EL (cell line): ENCODE results near the gene SEC14L1.

Experiments used
- DNase-seq: peaks from one replicate; pipeline ENCODE4 v3.0.0-alpha.2; 2016

Gene SEC14L1

DNA sequence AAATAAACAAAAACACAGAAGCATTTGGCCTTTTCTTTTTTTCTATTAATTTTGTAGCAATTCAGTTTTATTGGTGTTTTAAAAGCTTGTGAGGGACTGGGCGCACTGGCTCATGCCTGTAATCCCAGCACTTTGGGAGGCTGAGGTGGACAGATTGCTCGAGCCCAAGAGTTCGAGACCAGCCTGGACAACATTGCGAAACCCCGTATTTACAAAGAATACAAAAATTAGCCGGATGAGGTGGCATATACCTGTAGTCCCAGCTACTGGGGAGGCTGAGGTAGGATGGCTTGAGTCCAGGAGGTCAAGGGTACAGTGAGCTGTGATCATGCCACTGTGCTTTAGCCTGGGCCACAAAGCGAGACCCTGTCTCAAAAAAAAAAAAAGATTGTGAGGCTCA, 53.4 kb downstream of the SEC14L1 start:
- no peak for DNase-seq

DNA sequence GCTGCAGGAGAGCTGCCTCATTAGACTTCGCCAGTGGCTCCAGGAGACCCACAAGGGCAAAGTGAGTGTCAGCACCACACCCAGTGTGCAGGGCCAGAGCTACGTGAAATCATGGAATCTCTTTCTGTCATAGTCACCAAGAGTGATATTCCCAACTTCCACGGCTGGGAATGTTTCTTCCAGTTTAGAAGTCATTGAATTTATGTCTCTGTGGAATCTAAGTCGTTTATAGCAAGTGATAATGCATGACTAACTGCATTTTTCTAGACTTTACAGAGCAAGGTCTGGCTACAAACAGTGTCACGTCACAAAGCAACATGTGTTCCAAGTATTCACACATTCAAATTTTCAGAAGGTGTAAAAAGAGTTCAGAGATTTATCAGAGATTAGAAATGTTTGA, 55.5 kb downstream of the SEC14L1 start:
- no peak for DNase-seq

DNA sequence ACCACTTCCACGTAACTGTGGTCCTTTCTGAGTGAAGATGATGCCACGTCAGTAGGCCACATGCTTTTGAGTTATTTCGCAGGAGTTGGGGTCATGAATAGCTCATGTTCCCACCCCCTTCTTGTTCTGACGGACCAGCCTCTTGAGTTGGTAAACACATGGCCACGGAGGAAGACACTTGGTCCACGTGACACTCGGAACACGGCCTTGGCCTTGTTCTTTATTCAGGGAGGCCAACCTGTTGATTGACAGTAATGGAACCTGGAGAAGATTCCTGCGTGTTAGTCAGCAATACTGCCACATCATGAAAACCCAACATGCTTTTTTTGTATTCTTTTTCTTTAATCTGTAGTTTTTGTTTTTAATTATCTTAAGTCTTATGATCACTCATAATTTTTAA, 56.3 kb downstream of the SEC14L1 start:
- DNase-seq, result no peak

DNA sequence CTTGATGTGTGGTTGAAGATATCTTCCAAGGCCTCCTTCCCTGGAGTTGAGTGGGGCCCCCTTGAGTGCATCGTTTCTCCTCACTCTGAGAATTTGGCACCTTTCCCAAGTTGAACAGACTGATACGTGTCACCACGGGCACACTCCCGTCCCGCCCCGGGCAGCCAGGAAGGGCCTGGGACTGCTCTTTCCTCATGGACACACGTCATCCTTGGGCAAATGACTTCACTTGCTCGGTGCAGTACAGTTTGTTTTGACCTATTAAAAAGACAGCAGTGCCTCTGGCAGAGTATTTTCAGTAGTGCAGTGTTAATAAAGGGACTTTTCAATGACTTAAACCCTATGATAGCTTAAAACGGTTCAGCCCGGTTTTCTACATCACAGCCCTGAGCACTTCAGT, 59.9 kb downstream of the SEC14L1 start:
- no peak for DNase-seq

DNA sequence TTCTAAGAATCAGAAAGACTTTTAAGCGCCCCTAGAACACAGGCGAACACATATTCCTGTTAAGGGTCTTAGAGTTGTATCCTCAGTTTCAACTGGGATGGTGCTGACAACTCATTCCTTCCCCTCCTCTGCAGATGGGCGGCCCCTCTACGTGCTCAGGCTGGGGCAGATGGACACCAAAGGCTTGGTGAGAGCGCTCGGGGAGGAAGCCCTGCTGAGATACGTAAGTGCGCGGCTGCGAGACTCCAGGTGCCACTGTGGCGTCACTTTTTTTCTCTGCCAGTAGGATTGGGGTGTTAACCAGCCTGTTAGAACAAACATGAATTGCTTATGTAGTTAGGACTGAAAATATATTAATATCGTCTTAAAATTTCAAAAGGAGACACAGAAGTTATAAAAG, 62.7 kb downstream of the SEC14L1 start:
- no peak for DNase-seq

DNA sequence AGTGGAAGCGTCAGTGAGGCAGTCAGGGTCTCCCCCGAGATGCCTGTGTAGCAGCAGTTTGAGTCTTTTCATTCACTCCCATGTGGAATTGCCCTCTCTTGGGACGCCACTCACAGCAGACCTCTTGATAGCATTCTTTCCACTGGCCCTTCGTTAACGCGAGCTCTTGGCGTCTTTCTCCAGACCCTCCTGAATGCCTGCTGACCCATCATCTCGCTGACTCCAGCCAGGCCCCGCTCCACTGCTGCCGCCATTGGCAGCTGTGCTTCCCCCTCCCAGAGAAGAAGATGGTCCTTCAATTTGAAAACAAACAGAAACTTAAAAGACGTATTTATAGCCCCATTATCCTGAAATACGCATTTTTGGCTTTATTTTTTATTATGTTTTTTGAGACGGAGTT, 63.1 kb downstream of the SEC14L1 start:
- no peak for DNase-seq

DNA sequence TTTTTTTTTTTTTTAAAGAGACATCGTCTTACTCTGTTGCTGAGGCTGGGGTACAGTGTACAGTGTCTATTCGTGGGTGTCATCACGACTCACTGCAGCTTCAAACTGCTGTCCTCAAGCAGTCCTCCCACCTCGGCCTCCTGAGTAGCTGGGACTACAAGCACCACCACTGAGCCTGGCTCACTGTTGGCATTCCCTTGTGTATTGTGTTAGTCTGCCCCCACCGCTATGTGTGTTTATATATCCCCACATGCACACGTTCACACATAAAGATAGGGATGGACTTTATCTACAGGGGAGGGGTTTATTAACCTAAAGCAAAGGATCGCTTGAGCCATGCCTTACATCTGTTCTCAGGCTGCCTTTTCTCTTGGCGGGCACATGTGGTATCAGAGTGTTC, 63.8 kb downstream of the SEC14L1 start:
- no peak for DNase-seq

DNA sequence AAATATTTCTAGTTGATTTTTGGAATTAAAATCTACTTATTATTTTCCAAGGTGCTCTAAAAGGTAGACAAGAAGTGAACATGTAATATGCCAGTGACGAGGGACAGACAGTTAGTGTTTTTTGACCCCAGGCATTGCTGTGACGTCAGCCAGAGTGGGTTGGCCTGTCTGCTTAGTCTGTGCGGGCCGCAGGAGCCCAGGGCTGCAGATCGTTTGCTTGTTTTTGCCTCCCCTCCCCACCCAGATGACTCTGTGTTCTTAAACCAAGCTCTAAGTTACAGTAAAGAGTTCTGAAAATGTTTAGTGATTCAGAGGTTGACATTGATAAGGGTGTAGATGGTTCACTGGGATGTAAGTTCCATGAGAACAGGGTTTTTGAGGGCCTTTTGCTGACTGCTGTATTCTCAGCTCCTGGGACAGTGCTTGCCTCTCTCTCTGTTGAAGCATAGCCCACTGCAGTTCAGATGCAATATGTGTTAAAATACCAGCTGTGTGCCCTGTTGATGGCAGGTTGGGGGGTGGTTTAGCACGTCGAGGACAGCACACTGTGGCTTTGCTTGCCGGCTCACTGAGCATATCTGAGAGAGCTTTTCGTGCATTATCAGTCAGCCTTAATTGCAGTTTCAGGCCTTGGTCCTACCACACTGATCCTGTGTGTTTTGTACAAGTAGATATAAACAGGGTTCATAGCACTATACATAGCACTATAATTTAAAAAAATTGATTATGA, 64.8 kb downstream of the SEC14L1 start:
- no peak for DNase-seq

DNA sequence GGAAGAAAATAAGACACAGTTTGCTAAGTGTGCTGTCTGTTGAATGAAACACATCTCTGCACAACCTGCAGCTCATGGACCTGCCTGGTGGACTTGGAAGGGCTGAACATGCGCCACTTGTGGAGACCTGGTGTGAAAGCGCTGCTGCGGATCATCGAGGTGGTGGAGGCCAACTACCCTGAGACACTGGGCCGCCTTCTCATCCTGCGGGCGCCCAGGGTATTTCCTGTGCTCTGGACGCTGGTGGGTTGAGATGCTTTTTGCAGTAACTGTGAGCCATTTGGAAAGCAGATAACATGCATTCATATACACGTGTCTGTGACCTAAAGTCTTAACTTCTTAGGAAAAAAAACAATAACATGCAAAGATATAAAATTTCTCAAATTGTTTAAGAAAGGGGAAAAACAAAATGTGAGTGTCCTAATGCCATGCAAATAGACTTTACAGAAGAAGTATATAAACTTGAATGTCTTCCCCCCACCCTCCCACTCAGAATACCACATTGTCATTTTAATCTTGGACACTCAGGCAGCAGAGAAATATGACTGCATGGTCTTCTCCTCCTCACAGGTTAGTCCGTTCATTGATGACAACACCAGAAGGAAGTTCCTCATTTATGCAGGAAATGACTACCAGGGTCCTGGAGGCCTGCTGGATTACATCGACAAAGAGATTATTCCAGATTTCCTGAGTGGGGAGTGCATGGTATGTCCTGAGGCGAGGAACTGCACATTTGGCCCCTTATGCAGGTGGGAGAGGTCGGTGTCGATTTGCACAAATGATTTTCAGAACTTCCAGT, 65.6 kb downstream of the SEC14L1 start:
- peak; percentile 13 for DNase-seq

DNA sequence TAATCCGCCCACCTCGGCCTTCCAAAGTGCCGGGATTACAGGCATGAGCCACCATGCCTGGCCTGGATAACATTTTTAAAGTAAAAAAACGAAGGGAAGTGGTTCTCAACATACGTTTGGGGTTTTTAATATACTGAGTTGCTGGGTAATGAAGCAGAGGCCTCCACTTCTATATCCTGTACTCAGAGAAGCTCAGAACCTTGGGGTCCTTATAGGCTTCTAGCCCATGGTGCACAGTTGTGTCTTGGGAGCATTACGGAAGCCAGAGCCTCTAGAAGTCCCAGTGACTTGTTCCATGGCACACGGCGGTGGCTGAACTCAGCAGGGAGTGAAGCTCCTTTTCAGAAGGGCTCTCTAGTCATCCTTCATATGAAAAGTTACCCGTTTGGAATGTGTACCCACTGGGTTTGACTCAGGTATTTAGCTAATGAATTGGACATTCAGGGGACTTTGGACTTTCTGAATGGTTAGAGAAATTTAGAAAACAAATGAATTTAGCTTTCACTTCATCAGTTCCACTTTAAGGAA, 67.0 kb downstream of the SEC14L1 start:
- no peak for DNase-seq

DNA sequence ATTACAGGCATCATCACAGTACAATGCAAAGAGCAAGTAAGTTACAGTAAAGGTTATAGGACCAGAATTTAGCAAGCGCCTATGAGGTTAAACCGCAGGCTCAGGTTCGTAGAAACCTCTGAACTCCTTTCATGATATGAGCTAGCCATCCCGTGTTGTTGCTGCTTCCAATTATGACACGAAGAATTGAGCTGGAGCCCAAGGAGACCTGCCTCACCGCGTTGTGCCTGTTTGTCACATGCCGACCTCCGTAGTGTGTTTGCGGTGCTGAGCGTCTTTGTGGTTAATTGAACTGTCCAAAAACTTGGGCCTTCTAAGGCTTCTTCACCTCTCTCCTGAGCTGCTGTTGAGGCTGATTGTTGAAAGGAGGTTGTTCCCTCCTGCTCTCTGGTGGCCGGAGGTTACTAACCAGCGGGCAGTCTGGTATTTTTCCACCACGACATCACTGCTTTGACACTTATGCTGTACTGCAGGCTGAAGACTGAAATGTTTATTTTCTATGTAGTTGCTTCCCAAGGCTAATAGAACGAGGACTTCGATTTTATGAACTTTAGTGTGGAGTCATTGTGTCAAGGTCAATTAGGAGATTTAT, 67.5 kb downstream of the SEC14L1 start:
- peak; percentile 46 for DNase-seq

DNA sequence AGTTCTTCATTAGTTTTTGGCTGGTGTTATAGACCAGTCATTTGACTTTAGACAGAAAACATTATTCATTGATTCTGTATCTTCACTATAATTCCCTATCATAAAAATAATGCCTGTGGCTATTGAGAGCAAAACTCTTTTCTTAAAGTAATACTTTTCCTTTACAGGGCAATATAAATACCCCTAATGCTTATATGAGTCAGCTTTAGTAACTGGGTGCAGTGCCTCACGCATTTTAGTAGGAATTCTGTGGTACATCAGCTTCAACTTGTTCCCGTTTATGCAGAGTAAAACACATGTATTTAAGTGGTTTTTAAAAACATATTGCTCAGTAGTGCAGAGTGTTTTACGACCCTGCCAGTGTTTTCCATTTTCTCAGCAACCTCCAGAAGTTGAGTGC, 68.1 kb downstream of the SEC14L1 start:
- no peak for DNase-seq

DNA sequence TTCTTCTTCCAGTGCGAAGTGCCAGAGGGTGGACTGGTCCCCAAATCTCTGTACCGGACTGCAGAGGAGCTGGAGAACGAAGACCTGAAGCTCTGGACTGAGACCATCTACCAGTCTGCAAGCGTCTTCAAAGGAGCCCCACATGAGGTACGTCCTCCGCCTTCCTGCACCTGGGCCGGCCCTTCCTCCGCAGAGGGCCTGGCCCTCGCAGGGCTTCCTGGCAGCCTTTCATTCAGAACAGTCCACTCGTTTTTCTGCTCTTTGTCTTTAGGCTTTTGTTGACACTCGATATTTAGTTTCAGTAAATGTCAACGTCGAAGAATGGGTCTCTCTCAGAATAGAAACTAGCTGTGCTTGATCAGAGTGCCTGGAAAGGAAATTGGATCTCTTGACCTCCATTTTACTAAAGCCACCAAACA, 68.6 kb downstream of the SEC14L1 start:
- no peak for DNase-seq

DNA sequence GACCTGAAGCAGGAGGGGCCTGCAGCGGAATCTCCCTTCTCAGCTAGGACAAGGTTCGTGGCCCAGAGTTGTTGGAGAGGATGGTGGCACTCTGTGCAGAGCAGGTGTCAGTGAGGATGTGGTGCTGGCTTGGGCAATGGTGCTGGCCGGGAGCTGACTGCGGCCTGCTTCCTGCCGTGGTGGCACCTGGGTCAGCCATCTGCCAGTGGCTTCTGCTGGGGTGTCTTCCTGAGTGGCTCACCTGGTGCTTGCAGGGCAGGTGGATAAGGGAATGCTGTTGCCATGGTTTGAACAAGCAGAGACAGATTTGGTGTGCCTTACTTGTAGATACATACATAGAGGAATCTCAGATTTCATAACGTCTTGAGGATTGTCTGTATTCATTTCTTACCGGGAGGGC, 69.6 kb downstream of the SEC14L1 start:
- DNase-seq, result no peak

DNA sequence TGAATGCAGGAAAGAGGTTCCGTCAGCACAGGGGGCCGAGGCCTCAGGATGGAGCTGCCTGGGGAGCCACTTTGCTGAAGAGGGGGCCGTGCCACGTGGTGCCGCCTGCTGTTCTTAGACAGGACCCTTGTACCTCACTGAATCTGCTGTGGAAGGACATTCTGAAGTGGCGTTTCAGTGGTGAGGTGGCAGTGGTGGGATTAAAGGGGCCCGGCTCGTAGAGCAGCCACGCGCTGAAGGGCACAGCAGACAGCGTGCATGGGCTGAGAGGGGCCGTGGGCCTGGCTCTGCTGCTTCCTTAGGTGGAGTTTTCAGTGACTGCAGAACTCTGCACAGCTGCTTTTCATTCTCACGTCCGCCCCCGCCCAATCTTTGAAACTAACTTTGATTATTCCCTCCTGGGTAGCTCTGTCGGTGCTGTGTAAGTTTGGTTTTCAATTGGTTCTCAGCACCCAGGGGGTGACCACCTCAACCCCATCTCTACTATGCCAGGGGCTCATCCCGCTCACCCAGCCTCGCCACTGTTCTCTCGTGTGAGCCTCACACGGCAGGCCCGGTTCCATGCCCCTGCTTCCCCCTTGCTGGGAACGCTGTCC, 70.3 kb downstream of the SEC14L1 start:
- no peak for DNase-seq

DNA sequence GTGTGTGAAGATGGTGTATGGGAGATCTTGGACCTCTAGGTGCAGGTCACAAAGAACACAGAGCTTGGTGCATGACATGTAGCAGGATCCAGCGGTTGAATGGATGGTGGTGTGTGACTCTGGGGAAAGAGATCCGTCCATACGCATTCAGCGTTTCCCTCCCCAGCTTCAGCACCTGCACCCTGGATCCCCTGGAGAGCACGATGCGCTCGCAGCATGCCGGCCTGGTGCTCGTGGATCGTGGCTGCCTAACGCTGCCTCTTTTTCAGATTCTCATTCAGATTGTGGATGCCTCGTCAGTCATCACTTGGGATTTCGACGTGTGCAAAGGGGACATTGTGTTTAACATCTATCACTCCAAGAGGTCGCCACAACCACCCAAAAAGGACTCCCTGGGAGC, 70.9 kb downstream of the SEC14L1 start:
- DNase-seq, result no peak

DNA sequence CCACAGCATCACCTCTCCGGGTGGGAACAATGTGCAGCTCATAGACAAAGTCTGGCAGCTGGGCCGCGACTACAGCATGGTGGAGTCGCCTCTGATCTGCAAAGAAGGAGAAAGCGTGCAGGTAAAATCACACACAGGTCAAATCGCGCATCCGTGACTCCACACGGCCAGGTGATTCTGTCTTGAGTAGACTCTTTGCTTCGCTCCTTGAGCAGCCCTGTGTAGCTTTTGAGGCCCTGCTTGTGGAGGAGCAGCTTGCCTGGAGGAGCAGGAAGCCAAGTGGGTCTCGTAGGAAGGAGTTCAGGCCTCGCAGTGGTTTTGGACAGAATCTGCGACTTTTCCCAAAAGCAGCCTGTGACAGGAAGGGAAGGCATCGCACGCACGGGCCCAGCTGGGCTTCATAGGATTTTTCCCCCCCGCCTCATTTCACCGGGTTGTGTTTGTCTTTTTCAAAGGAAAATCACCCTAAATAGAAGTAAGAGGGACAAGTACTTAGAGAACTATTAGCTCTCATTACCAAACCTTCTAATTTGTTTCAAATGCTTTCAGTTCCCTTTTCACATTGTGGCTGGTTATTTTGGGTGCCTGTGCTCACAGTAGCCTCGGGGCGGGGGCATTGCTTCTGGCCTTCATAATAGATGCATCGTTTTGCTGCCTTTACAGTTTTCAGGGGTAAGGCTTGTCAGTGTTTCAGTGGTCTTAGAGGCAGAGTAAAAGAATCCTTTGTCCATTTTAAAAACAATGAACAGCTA, 71.5 kb downstream of the SEC14L1 start:
- DNase-seq, result no peak

DNA sequence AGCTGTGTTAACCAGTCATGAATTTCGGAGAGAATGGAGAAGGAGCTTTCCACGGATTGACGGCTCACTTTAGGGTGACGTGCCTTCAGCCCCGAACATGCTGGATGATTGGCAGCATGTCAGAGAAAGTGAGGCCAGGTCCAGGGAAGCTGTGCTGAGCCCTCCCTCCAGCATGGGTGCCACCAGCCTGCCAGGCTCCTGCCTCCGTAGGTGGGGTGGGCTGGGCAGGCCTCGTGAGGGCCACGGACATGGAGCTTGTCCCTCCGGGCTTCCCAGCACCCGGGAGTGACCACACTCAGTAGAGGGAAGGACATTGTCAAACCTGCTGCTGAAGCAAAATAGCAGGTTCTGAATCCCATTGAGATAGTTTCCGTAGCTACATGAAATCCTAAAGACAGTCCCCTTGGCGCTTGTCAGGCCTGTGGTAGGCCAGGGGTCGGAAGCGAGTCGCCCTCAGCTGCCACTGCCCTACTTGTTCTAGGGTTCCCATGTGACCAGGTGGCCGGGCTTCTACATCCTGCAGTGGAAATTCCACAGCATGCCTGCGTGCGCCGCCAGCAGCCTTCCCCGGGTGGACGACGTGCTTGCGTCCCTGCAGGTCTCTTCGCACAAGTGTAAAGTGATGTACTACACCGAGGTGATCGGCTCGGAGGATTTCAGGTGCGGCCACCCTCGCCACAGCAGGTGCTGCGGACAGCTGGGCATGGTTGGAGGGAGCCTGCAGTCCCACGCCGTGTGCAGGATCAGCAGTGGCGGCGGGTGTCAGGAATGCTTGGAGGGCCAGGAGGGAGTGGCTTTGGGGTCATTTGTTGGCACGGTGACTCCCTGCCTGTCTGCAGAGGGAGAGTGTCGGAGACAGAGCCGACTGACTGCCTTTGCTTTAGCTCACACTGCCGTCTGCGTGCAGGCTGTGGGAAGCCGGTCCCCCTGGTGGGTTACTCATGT, 72.3 kb downstream of the SEC14L1 start:
- DNase-seq, result no peak

DNA sequence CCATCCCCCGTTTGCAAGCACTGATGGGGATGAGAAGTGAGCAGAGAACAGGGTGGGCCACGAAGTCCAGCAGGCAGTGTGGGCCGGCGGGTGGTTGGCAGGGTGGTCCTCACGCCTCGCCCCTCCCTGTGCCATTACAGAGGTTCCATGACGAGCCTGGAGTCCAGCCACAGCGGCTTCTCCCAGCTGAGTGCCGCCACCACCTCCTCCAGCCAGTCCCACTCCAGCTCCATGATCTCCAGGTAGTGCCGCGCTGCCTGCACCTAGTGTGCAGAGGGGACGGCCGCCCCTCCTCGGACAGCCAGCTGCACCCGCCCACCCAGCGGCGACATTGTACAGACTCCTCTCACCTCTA, 73.0 kb downstream of the SEC14L1 start:
- DNase-seq, result no peak

DNA sequence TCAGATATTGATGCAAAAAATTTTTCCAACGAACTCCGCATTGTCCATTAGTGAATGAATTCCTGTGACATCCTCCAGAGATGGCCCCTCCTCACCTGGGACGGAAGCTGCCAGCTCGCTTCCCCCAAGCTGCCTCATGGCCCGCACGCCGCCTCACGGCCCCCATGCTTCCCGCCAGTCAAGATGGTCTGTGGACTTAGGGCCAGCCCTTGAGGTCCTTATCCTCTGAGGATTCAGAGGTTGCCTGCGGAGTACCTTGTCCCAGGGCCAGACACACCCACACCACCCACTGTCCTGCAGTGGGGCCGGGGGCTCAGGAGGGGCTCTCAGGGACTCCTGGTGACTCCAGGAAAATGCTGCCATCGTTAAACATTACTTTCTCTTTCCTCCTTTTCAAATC, 73.6 kb downstream of the SEC14L1 start:
- DNase-seq, result no peak

DNA sequence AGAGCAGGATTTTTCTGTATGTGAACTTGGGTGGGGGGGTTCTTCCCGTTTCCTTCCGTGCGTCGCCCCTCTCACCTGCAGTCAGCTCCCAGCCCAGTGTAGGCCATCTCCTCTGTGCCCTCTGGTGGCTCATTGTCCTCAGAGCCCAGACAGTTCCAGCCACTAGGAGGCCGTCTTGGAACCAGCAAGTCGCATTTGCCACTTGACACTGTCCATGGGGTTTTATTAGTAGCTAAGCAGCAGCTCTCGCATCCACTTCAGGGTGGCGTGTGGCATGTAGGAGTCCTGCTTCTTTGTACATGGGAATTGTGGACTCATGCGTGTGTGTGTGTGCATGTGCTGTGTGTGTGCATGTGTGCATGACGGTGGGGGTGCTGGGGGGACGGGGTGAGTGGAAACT, 74.0 kb downstream of the SEC14L1 start:
- peak; percentile 21 for DNase-seq

DNA sequence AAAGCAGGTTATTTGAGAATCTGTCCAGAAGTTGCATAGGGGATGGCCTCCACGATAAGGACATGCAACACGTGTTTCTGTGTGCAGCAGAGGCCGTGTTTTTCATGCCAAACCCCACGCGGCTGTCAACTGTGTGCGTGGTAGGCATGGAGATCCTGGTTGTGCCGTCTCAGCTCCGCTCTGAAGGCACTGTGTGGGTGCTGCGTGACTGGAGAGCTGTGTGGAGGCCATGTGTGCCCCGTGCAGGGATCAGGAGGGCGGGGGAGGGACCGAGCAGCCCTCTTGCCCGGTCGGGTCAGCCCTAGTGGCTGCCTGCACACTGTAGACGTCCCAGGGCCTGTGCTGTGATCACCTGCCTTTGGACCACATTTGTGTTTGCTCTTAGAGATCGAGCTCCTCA, 74.5 kb downstream of the SEC14L1 start:
- no peak for DNase-seq
